Activated naive CD8-positive, alpha-beta T cell treated with anti-CD3 and anti-CD28 coated beads, Interleukin-2, amount 50 U/mL, for 24 hours (primary cell): ENCODE measurements around the gene ACADVL.

Experiments
- ATAC-seq: fragments of 150-1000 bp; cut with Tn5 transposase; one replicate; pipeline ENCODE4 v1.10.0; 2021
- DNase-seq: peaks from one replicate; pipeline ENCODE4 v3.0.0; 2021
- H3K27ac Mint-ChIP-seq: one replicate; pipeline ENCODE4 v1.8.0; 2021; ENCODE audit warnings: mild to moderate bottlenecking, mixed read lengths
- H3K27me3 Mint-ChIP-seq: one replicate; pipeline ENCODE4 v1.8.0; 2021; ENCODE audit warnings: mixed read lengths
- H3K36me3 Mint-ChIP-seq: one replicate; pipeline ENCODE4 v1.8.0; 2021; ENCODE audit warnings: low read depth, mixed read lengths
- H3K4me1 Mint-ChIP-seq: one replicate; pipeline ENCODE4 v1.8.0; 2021; ENCODE audit warnings: mixed read lengths
- H3K4me3 Mint-ChIP-seq: one replicate; pipeline ENCODE4 v1.8.0; 2021; ENCODE audit warnings: mild to moderate bottlenecking, moderate library complexity, mixed read lengths
- H3K9me3 Mint-ChIP-seq: one replicate; pipeline ENCODE4 v1.8.0; 2021; ENCODE audit warnings: mixed read lengths

ACADVL gene

GRCh38 chr17:7233701-7234082, 14.0 kb downstream of the ACADVL start:
- Mint-ChIP-seq H3K4me1 (peaks cover 53% of the 10 kb centered on the region), H3K27me3 (peaks cover 2% of the 10 kb centered on the region), H3K4me3 (peak overlapping the region; percentile 97), H3K9me3 (no peaks in the 10 kb centered on the region), H3K27ac (peak overlapping the region; percentile 99), H3K36me3 (peaks cover 41% of the 10 kb centered on the region)
- DNase-seq (no peak), ATAC-seq (no peak)

- Mint-ChIP-seq H3K36me3 (peaks cover 36% of the 10 kb centered on the region), H3K27ac (peak within 1 kb of the TSS; percentile 99), H3K27me3 (peaks cover 2% of the 10 kb centered on the region), H3K4me1 (peaks cover 49% of the 10 kb centered on the region), H3K9me3 (no peaks in the 10 kb centered on the region), H3K4me3 (peak within 1 kb of the TSS; percentile 97)
- DNase-seq: peak; percentile 96
- peak; percentile 39 for ATAC-seq
Measured at GRCh38 chr17:7234083-7234951, 14.6 kb downstream of the ACADVL start, which contains the start of gene DVL2. DVL2 (minus strand) TSS chr17:7234517; CDS start chr17:7234262, 255 bp downstream.

DNA sequence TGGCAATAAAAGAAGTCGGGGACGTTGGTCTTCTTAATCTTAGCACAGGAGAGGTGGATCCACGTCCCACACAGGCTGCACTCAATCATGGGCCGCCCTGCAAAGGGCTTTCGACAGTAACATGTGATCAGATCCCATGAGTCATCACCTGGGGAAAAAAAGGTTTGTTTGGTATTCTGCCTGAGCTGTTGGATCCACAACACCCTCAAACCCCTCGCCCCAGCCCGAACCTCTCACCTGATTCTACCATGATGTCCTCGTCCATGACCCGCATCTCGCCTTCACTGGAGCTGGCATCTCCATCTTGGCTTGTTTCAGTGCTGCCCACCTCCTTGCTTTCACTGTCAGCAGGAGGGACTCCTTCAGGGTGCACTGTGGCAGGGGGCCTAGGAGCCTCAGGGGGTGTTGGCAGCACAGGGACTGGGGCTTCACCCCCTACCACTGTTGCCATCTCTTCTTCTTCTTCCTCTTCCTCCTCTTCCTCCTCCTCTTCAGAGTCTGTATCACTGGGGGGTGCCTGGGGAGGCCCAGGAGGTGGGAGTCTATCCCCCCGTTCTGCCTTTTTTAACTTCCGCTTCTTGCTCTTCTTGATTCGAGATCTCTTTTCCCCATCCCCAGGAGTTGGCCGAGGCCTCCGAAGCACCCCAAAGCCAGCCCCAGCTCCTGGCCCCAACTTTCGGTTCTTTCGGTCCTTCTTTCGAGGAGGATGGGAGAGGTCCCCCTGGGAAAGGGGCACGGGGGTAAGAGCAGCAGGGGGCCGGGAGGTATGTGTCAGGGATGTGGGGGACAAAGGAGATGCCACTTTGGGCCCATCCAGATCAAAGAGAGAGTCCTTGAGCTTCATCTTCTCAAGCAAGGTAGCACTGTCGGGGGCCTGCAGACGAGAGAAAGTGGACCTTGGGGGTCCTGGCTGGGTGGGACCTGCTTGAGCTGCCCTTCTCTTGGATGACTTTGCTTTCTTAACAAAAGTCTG, 16.2 kb downstream of the ACADVL start:
- no peaks in the 10 kb centered on the region for H3K9me3 Mint-ChIP-seq
- H3K4me3 Mint-ChIP-seq: peak overlapping the region; percentile 14
- peaks cover 38% of the 10 kb centered on the region for H3K36me3 Mint-ChIP-seq
- peaks cover 4% of the 10 kb centered on the region for H3K27me3 Mint-ChIP-seq
- H3K27ac Mint-ChIP-seq: peak overlapping the region; percentile 99
- DNase-seq (no peak), ATAC-seq (no peak)
- peaks cover 64% of the 10 kb centered on the region for H3K4me1 Mint-ChIP-seq

DNA sequence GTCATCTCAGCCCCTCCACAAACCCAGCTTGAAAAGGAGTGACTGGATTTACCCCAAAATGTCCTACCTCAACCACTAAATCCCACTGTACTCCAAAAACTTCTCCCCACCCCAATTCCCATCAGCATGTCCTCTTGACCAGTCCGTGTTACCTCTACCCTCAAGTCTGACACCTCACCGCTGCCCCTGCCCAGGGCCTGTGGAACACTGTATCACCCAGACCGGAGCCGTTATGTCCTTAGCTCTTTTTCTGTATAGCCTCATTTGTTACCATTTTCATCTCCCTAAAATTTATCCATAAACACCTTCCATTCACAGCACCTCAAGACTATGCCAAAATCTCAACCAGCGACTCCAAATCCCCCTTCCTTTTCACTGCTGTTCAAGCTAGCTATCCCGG, 17.1 kb downstream of the ACADVL start:
- DNase-seq: no peak
- ATAC-seq: no peak
- H3K4me3 Mint-ChIP-seq: peak overlapping the region; percentile 88

GRCh38 chr17:7237266-7237760, 17.6 kb downstream of the ACADVL start:
- Mint-ChIP-seq H3K27me3 (peaks cover 4% of the 10 kb centered on the region), H3K9me3 (no peaks in the 10 kb centered on the region), H3K4me1 (peaks cover 71% of the 10 kb centered on the region), H3K4me3 (peak overlapping the region; percentile 88), H3K27ac (peak overlapping the region; percentile 97), H3K36me3 (peaks cover 39% of the 10 kb centered on the region)
- ATAC-seq: no peak
- DNase-seq: no peak

More for the DNA sequence above, 17.1 kb downstream of the ACADVL start:
- H3K4me1 Mint-ChIP-seq: peaks cover 72% of the 10 kb centered on the region
- H3K9me3 Mint-ChIP-seq: no peaks in the 10 kb centered on the region
- peaks cover 39% of the 10 kb centered on the region for H3K36me3 Mint-ChIP-seq
- H3K27me3 Mint-ChIP-seq: peaks cover 4% of the 10 kb centered on the region
- peak overlapping the region; percentile 97 for H3K27ac Mint-ChIP-seq

- Mint-ChIP-seq H3K4me3 (peak overlapping the region; percentile 88), H3K9me3 (no peaks in the 10 kb centered on the region), H3K27ac (peak overlapping the region; percentile 97), H3K4me1 (peaks cover 71% of the 10 kb centered on the region), H3K36me3 (peaks cover 40% of the 10 kb centered on the region), H3K27me3 (peaks cover 4% of the 10 kb centered on the region)
- DNase-seq (peak; percentile 91), ATAC-seq (peak; percentile 45)
Measured at GRCh38 chr17:7237761-7238419, 18.2 kb downstream of the ACADVL start.

DNA sequence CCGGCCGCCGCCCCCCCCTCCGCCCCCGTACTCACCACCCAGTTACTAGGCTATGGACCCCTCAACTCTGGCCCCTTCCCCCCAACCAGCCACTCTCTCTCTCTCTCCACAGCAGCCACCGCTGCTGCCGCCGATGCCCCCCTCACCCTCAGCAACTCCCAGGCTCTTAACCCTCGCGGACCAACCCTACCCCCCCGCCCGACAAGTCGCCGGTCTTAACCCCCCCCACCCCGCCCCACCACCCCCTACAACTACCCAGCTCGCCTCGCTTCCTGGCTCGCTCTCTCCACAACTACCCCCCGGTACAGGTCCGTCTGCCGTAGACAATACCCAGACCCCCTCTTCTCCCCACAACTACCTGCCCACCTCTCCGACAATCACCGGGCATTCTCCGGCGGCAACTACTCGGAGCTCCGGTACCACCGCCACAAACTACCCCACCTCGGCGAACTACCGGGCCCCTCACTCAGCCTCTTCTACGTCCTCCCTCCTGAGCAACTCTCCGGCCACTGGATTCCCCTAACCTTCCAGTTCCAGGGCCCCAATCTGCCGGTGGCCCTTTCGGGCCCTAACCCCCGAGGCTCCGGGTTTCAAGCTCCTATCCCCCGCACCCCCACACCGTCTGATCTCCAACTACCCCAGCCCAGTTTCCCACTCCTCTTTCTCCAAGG, 18.8 kb downstream of the ACADVL start:
- peak; percentile 47 for DNase-seq
- peak overlapping the region; percentile 88 for H3K4me3 Mint-ChIP-seq
- peaks cover 41% of the 10 kb centered on the region for H3K36me3 Mint-ChIP-seq
- no peak for ATAC-seq
- peaks cover 70% of the 10 kb centered on the region for H3K4me1 Mint-ChIP-seq
- H3K9me3 Mint-ChIP-seq: no peaks in the 10 kb centered on the region
- peak overlapping the region; percentile 97 for H3K27ac Mint-ChIP-seq
- H3K27me3 Mint-ChIP-seq: peaks cover 4% of the 10 kb centered on the region

DNA sequence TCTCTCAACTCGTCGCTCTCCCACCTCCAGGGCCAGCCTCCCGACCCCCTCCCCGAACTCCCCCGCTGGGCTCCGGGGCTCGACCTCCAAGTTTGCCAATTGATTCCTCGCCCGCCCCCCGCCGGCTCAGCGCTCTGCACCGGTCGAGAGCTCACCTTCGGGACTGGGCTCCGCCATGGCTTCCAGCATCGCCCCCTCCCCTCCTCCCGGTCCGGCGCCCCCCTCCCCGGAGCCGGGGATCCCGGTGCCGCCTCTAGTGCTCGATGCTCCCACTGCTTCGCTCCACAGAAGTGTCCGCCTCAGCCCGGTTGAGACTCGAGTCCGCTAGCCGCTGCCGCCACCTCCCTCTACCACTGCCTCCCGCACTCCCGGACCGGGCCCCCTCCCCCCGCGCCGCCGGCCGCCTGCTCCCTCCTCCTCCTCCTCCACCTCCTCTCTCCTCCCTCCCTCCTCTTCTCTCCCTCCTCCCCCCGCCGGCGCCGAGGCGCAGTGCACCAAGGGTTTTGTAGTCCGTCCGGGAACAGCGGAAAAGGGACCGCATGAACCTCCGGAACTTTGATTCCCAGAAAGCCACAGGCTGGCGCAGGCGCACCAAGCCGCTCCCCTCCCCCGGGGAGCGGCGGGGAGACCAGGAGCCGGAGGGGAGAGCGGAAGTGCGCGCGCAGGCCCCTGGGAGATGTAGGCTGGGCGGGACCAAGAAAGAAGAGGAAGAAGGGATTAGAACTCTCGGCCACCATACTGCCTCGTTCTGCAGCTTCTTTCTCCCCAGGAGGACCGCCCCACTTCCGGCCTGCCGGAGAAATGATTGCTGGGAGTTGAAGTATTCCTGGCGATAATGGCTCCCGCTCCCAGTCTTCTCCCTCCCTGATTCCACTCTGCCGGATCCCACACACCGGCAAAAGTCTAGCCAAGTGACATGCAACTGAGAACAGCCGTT, 19.6 kb downstream of the ACADVL start, which contains the start of gene PHF23:
PHF23 (minus strand) TSS at position 367 of the 937 bp plus-strand sequence; CDS start at position 189, 178 bp downstream.
- H3K27me3 Mint-ChIP-seq: peaks cover 3% of the 10 kb centered on the region
- H3K9me3 Mint-ChIP-seq: no peaks in the 10 kb centered on the region
- DNase-seq: peak; percentile 98
- peaks cover 67% of the 10 kb centered on the region for H3K4me1 Mint-ChIP-seq
- peaks cover 40% of the 10 kb centered on the region for H3K36me3 Mint-ChIP-seq
- peak within 1 kb of the TSS; percentile 88 for H3K4me3 Mint-ChIP-seq
- ATAC-seq: peak; percentile 68
- peak within 1 kb of the TSS; percentile 97 for H3K27ac Mint-ChIP-seq

- no peak for ATAC-seq
- Mint-ChIP-seq H3K4me3 (peak overlapping the region; percentile 88), H3K27me3 (peaks cover 1% of the 10 kb centered on the region), H3K4me1 (peaks cover 56% of the 10 kb centered on the region), H3K36me3 (peaks cover 38% of the 10 kb centered on the region), H3K9me3 (no peaks in the 10 kb centered on the region), H3K27ac (peak overlapping the region; percentile 97)
- no peak for DNase-seq
Measured at GRCh38 chr17:7240375-7240774, 20.6 kb downstream of the ACADVL start.

DNA sequence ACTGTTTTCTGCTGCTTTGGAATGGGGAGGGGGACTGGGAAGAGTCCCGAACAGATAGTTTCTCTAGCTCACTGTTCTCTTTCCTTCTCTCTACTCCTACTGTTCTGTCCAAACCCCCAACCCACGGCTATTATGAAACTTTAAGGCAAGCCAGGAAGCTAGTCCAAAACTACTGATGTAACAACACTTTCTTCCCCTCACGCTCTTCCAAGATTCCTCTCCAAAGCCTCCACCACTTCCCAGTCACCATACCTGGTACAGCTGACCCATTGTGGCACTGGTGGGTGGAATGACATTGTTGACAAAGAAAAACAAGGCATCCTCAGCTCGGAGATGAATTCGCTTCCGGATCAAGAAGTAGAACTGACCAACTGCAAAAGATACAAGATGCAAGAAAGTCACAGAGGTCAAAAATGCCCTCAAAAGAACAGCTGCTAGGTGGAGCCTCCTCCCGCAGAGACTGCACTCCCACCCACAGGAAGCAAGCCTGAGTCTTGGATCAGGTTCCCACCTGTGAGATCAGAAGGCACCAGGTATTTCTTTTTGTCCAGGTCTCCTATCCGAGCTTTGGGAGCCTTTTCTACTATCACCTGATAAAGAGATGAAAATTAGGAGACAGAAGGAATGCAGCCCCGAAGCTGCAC, 21.5 kb downstream of the ACADVL start:
- Mint-ChIP-seq H3K27me3 (peaks cover 1% of the 10 kb centered on the region), H3K4me1 (peaks cover 48% of the 10 kb centered on the region), H3K4me3 (peak overlapping the region; percentile 88), H3K9me3 (no peaks in the 10 kb centered on the region), H3K36me3 (peaks cover 32% of the 10 kb centered on the region), H3K27ac (peak overlapping the region; percentile 97)
- DNase-seq (no peak), ATAC-seq (no peak)

DNA sequence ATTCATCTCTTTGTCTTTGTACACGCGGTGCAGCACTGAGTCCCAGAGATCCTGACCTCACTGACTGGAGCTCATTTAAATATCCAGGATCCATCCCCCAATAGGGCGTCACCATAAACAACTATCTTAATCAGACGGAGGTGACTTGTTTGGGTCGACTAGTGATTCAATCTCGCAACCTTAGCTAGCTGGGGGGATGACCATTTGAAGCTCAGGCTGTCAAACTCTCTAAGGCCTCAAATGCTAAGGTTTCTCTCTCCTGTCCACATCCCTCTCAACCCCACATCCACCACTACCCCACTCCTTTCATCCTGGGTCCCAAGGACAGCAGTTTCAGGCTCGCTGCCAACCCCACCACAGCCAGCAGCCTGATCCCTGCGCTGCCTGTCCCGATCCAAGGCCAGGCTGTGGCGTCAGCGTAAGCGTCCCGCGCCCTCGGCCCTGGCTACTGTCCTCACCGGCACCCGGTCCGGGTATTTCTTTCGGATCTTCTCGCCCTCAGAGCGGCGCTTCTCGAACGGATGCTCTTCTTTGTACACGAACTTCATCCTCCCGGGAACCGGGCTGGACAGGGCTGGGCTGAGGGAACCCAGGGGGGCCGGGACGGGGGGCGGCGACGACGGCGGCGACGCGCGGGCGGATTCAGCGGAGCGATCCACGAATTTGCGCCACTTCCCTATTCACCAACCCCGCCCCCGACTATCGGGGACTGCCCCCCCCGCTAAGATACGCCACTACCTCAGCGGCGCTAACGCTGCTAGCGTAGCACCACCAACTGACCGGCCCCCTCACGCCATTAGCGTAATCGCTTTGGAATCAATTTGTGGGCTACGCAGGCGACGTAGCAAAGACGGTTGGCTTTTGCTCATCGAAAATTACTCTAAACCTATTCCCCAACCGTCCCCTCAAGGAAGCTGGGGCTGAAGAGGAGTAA, 22.3 kb downstream of the ACADVL start, which contains the start of gene GABARAP:
GABARAP (minus strand) TSS at position 667 of the 934 bp plus-strand sequence; CDS start at position 548, 119 bp downstream.
- DNase-seq (peak; percentile 94), ATAC-seq (peak; percentile 9)
- peaks cover 1% of the 10 kb centered on the region for H3K27me3 Mint-ChIP-seq
- H3K4me3 Mint-ChIP-seq: peak within 1 kb of the TSS; percentile 88
- peaks cover 44% of the 10 kb centered on the region for H3K4me1 Mint-ChIP-seq
- H3K9me3 Mint-ChIP-seq: no peaks in the 10 kb centered on the region
- peaks cover 34% of the 10 kb centered on the region for H3K36me3 Mint-ChIP-seq
- H3K27ac Mint-ChIP-seq: peak within 1 kb of the TSS; percentile 97
